HFFc6 (cell line): ENCODE data around the gene RBM26. TPM values are rescaled to one million over a fixed set of nuclear protein-coding genes. Genes with fewer than 3 reads are reported as not detected.

Experiments
- DNase-seq: peaks from one replicate; pipeline ENCODE4 v3.0.0-alpha.2; 2018
- H3K27ac Mint-ChIP-seq: 2 replicates; pipeline ENCODE4 v1.8.0; 2020; ENCODE audit warnings: mild to moderate bottlenecking, mixed read lengths
- H3K27me3 Mint-ChIP-seq: 2 replicates; pipeline ENCODE4 v1.8.0; 2021; ENCODE audit warnings: mild to moderate bottlenecking, moderate library complexity, mixed read lengths; ENCODE audit not compliant: insufficient read depth
- H3K36me3 Mint-ChIP-seq: 2 replicates; pipeline ENCODE4 v1.8.0; 2021; ENCODE audit warnings: low read depth, mixed read lengths
- H3K4me1 Mint-ChIP-seq: 2 replicates; pipeline ENCODE4 v1.8.0; 2020; ENCODE audit warnings: low read depth, mixed read lengths
- H3K4me3 Mint-ChIP-seq: 2 replicates; pipeline ENCODE4 v1.8.0; 2020; ENCODE audit warnings: mild to moderate bottlenecking, moderate library complexity, mixed read lengths
- H3K9me3 Mint-ChIP-seq: 2 replicates; pipeline ENCODE4 v1.8.0; 2020; ENCODE audit warnings: mild to moderate bottlenecking, mixed read lengths
- CTCF ChIP-seq: fragments of 200-600 bp; sonication (generic); IDR thresholded peaks from 2 replicates; pipeline ENCODE4 v1.5.0; 2021; ENCODE audit warnings: antibody characterized with exemption, mild to moderate bottlenecking
- total RNA-seq, 6 experiments: library from RNA; stranded (reverse); fragmentation: NEBNext Ultra II Directional; extraction: Animal tissue kit (Norgen Biotek cat#: 25700); gene quantifications; 2 replicates in 1 of 6; 3 replicates in 5 of 6; pipeline ENCODE4 v1.2.3, GENCODE V29; 2021

The RBM26 gene
- total RNA-seq, 6 experiments from 2014 or later = 28.5 to 37.6 (median 33.3) TPM

- Mint-ChIP-seq H3K9me3 (no peaks in the 10 kb centered on the region), H3K27me3 (peaks cover 2% of the 10 kb centered on the region; the same call in 1 of the 2 replicates), H3K4me3 (no peak overlapping the region), H3K36me3 (peaks cover 28% of the 10 kb centered on the region), H3K4me1 (peaks cover 34% of the 10 kb centered on the region), H3K27ac (no peak overlapping the region)
- no peak for TF ChIP-seq CTCF
- no peak for DNase-seq
Observed at GRCh38 chr13:79403113-79403512, 2.9 kb downstream of the RBM26 start.

- no peaks in the 10 kb centered on the region for H3K9me3 Mint-ChIP-seq
- peaks cover 33% of the 10 kb centered on the region for H3K4me1 Mint-ChIP-seq
- H3K4me3 Mint-ChIP-seq = peak overlapping the region; percentile 64; the same call in 1 of the 2 replicates
- H3K27ac Mint-ChIP-seq = peak overlapping the region; percentile 61
- peaks cover 30% of the 10 kb centered on the region for H3K36me3 Mint-ChIP-seq
- no peak for TF ChIP-seq CTCF
- no peak for DNase-seq
- peaks cover 2% of the 10 kb centered on the region; the same call in 1 of the 2 replicates for H3K27me3 Mint-ChIP-seq
Observed at GRCh38 chr13:79402679-79403078, 3.4 kb downstream of the RBM26 start.

GRCh38 chr13:79402074-79402635 lies 3.9 kb downstream of the RBM26 start:
- Mint-ChIP-seq H3K27me3 (peaks cover 2% of the 10 kb centered on the region; the same call in 1 of the 2 replicates), H3K4me3 (peak overlapping the region; percentile 64; the same call in 1 of the 2 replicates), H3K9me3 (no peaks in the 10 kb centered on the region), H3K4me1 (peaks cover 27% of the 10 kb centered on the region), H3K27ac (peak overlapping the region; percentile 61), H3K36me3 (peaks cover 32% of the 10 kb centered on the region)
- DNase-seq = no peak
- no peak for TF ChIP-seq CTCF

- no peak overlapping the region for H3K4me3 Mint-ChIP-seq
- TF ChIP-seq CTCF = no peak
Observed at GRCh38 chr13:79401259-79402070, 4.6 kb downstream of the RBM26 start.

GRCh38 chr13:79398915-79399314 lies 7.1 kb downstream of the RBM26 start:
- Mint-ChIP-seq H3K4me1 (peaks cover 25% of the 10 kb centered on the region), H3K27me3 (peaks cover 2% of the 10 kb centered on the region; the same call in 1 of the 2 replicates), H3K36me3 (peaks cover 64% of the 10 kb centered on the region), H3K27ac (peak overlapping the region; percentile 55), H3K9me3 (peaks cover 18% of the 10 kb centered on the region), H3K4me3 (no peak overlapping the region)
- DNase-seq = peak; percentile 28
- TF ChIP-seq CTCF = no peak

More at GRCh38 chr13:79401259-79402070, 4.6 kb downstream of the RBM26 start:
- H3K27ac Mint-ChIP-seq = peak overlapping the region; percentile 12; the same call in 1 of the 2 replicates
- H3K9me3 Mint-ChIP-seq = peaks cover 5% of the 10 kb centered on the region
- H3K36me3 Mint-ChIP-seq = peaks cover 38% of the 10 kb centered on the region
- DNase-seq = no peak
- H3K27me3 Mint-ChIP-seq = peaks cover 2% of the 10 kb centered on the region; the same call in 1 of the 2 replicates
- H3K4me1 Mint-ChIP-seq = peaks cover 21% of the 10 kb centered on the region
